ENCODE measurements around the gene MFSD6L. TPM values are rescaled to one million over a fixed set of nuclear protein-coding genes. Genes with fewer than 3 reads are reported as not detected.

MFSD6L gene
- total RNA-seq, 1 experiment from 2014 or later, result 2.1 TPM

- Histone ChIP-seq H2BK15ac (ENCODE audit: low read depth, low read length) (no peak overlapping the region), H3K4ac (ENCODE audit: low read depth, low read length) (no peak overlapping the region), H2BK120ac (ENCODE audit: low read depth, low read length, poor library complexity, severe bottlenecking) (no peak overlapping the region), H3K4me2 (ENCODE audit: insufficient read depth, insufficient read length, low read length) (no peak overlapping the region), H3K79me1 (ENCODE audit: insufficient read depth, low read depth, low read length, poor library complexity, severe bottlenecking) (no peaks in the 10 kb centered on the region), H3K23me2 (ENCODE audit: insufficient read length, low read depth, low read length, poor library complexity, severe bottlenecking) (peaks cover 1% of the 10 kb centered on the region), H4K20me1 (ENCODE audit: control insufficient read depth, insufficient read depth, insufficient read length) (no peaks in the 10 kb centered on the region), H3K4me1 (ENCODE audit: insufficient read depth, low read length) (no peaks in the 10 kb centered on the region), H3K79me2 (ENCODE audit: insufficient read depth, low read length) (no peaks in the 10 kb centered on the region), H3K14ac (ENCODE audit: insufficient read depth, low read length) (no peak overlapping the region; the same call in 1 of the 2 replicates), H3T11ph (ENCODE audit: low read length) (no peak overlapping the region), H2AK5ac (ENCODE audit: insufficient read length, low read length) (no peak overlapping the region), H2AFZ (ENCODE audit: low read length) (no peak overlapping the region), H3K56ac (ENCODE audit: insufficient read length, low read depth, low read length) (no peak overlapping the region), H2BK20ac (ENCODE audit: low read depth, low read length, poor library complexity, severe bottlenecking) (no peak overlapping the region), H4K5ac (ENCODE audit: insufficient read length, low read depth, low read length) (no peak overlapping the region), H2BK12ac (ENCODE audit: insufficient read length, low read depth, low read length) (no peak overlapping the region), H3K9ac (ENCODE audit: extremely low read depth, insufficient read length, low read length) (no peak overlapping the region), H3K27ac (ENCODE audit: insufficient read length, low read depth, low read length) (no peak overlapping the region), H3K18ac (ENCODE audit: insufficient read length, low read depth, low read length) (no peak overlapping the region), H4K91ac (ENCODE audit: insufficient read length, low read depth, low read length) (no peak overlapping the region), H2BK5ac (ENCODE audit: insufficient read length, low read length) (no peak overlapping the region), H3K27me3 (ENCODE audit: insufficient read depth, low read length) (no peaks in the 10 kb centered on the region), H4K8ac (replicated peaks; ENCODE audit: insufficient read length, low read depth, low read length) (no peak overlapping the region), H3K23ac (ENCODE audit: insufficient read length, low read depth, low read length) (no peak overlapping the region), H3K9me3 (ENCODE audit: control insufficient read depth, low read depth, low read length) (no peaks in the 10 kb centered on the region)
- DNase-seq, result no peak
- Mint-ChIP-seq H3K27me3 (ENCODE audit: low read depth) (peaks cover under 1% of the 10 kb centered on the region), H3K27ac (no peak overlapping the region), H3K4me1 (peaks cover 4 to 6% of the 10 kb centered on the region in 2 experiments), H3K36me3 (ENCODE audit: insufficient read depth in 1 of 3, low read depth in 3 of 3) (no peaks in the 10 kb centered on the region), H3K9me3 (no peaks in the 10 kb centered on the region; a peak in 1 of 5 replicates), H3K4me3 (no peak overlapping the region; a peak in 1 of 5 replicates)
- no CpG with 5 or more reads among the region's 9 CpGs for WGBS (ENCODE audit: extremely low coverage, insufficient read length, low lambda C conversion rate)
- TF ChIP-seq CTCF (conservative IDR thresholded peaks at IDR 0.05), result no peak
These were observed 45.4 kb upstream of the MFSD6L start for GRCh38 chr17:8844229-8845218.
